KOPT-K1 (cell line): Measurements from ENCODE around the gene MTMR3.
"Not testable (repeated sequence)": the region's sequence is repeated elsewhere in the genome, so short reads cannot be mapped to it uniquely, and the experiment has no call there.

Source experiments
- H3K27ac ChIP-seq: fragments of 200-600 bp; sonication (generic); 2 replicates; pipeline ENCODE4 v1.5.1; 2016; ENCODE audit warnings: antibody characterized with exemption, mild to moderate bottlenecking, low read depth, low read length; ENCODE audit not compliant: poor library complexity, severe bottlenecking
- H3K36me3 ChIP-seq: fragments of 200-600 bp; sonication (generic); 2 replicates; pipeline ENCODE4 v1.5.1; 2017; ENCODE audit warnings: antibody characterized with exemption, mild to moderate bottlenecking, low read length, moderate library complexity; ENCODE audit not compliant: insufficient read depth
- H3K9me3 ChIP-seq: fragments of 200-600 bp; sonication (generic); 2 replicates; pipeline ENCODE4 v1.5.1; 2017; ENCODE audit warnings: antibody characterized with exemption, low read length, mild to moderate bottlenecking; ENCODE audit not compliant: insufficient read depth, poor library complexity, severe bottlenecking

The MTMR3 gene

GRCh38 chr22:29951791-29952413 lies 68.9 kb downstream of the MTMR3 start:
- Histone ChIP-seq H3K9me3 (no peaks in the 10 kb centered on the region), H3K27ac (no peak overlapping the region), H3K36me3 (no peaks in the 10 kb centered on the region)

GRCh38 chr22:29954203-29954855 lies 71.4 kb downstream of the MTMR3 start:
- Histone ChIP-seq H3K9me3 (no peaks in the 10 kb centered on the region), H3K27ac (no peak overlapping the region), H3K36me3 (no peaks in the 10 kb centered on the region)

DNA sequence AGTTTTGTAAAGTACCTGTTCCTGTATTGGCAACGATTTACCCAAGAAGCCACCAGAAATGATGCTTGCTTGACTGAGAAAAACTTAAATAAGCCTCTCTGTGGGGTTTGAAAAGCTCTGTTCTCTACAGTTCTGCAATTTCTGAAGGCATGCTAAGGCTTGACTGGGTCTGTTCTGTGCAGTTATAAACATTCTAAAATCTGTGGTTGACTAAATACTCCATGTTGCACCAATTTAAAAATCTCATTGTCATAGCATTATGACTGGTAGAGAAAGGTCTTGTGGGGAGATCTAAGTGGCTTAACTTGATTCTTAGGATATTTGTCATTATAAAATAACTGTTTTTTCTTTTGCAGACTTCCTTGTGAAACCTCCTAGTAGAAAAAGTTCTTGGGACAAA lies 73.7 kb downstream of the MTMR3 start:
- no peaks in the 10 kb centered on the region for H3K36me3 ChIP-seq
- no peaks in the 10 kb centered on the region for H3K9me3 ChIP-seq
- no peak overlapping the region for H3K27ac ChIP-seq

- Histone ChIP-seq H3K36me3 (no peaks in the 10 kb centered on the region), H3K27ac (no peak overlapping the region), H3K9me3 (no peaks in the 10 kb centered on the region)
Measured at GRCh38 chr22:29958170-29958569, 75.2 kb downstream of the MTMR3 start.

DNA sequence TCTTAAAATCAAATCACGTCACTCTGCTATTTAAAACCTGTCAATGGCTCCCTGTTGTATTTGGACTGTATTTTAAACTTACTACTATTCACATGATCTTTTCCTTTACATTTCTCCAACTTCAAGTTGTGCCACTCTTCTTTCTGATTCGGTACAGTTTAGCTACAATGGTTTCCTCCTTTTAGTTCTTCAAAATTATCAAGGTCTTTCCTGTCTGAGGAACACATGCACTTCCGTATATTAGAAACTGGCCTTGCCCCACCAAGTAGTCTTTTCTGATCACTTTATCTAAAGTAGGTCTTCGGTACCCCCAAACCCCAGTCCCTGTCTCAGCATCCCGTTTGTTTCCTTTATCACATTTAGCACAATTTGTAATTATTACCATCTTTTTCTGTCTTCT lies 81.8 kb downstream of the MTMR3 start:
- Histone ChIP-seq H3K36me3 (no peaks in the 10 kb centered on the region), H3K9me3 (no peaks in the 10 kb centered on the region), H3K27ac (no peak overlapping the region)

DNA sequence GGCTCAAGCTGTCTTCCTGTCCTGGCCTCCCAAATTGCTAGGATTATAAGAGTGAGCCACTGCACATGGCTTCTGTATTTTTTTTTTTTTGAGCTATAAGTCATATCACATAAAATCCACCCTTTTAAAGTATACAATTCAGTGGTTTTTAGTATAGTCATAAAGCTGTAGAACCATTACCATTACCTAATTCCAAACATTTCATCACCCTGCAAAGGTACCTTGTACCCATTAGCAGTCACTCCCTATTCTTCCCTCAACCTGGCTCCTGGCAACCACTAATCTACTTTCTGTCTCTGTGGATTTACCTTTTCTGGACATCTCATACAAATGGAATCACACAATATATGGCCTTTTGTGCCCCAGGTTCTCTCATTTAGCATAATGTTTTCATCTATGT lies 84.5 kb downstream of the MTMR3 start:
- Histone ChIP-seq H3K36me3 (no peaks in the 10 kb centered on the region), H3K9me3 (no peaks in the 10 kb centered on the region), H3K27ac (no peak overlapping the region)

- Histone ChIP-seq H3K36me3 (no peaks in the 10 kb centered on the region), H3K9me3 (no peaks in the 10 kb centered on the region), H3K27ac (no peak overlapping the region)
Measured at GRCh38 chr22:29971607-29972006, 88.6 kb downstream of the MTMR3 start.

- Histone ChIP-seq H3K9me3 (no peaks in the 10 kb centered on the region), H3K36me3 (no peaks in the 10 kb centered on the region), H3K27ac (no peak overlapping the region)
Measured at GRCh38 chr22:29972121-29972520, 89.1 kb downstream of the MTMR3 start.

DNA sequence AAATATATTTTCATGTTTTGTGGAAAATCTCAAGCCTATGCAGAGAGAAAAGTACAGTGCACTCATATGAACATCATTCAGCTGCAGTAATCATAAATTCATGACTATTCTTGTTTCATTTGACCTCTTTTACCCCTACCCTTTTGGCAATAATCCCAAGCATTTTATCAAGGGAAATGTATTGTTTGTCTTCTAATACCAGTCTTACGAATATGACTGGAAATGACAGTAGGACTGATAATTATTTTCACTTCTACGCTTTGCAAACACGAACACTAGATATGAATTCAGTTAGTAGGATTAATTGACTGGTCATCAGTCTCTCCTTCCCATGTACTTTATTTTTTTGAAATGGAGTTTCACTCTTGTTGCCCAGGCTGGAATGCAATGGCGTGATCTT lies 90.3 kb downstream of the MTMR3 start:
- H3K27ac ChIP-seq, result no peak overlapping the region
- H3K9me3 ChIP-seq, result no peaks in the 10 kb centered on the region
- H3K36me3 ChIP-seq, result no peaks in the 10 kb centered on the region

GRCh38 chr22:29973680-29974079 lies 90.7 kb downstream of the MTMR3 start:
- H3K9me3 ChIP-seq, H3K36me3 ChIP-seq, H3K27ac ChIP-seq: not testable (repeated sequence)

- Histone ChIP-seq H3K36me3 (peaks cover 5% of the 10 kb centered on the region; the same call in 1 of the 2 replicates), H3K9me3 (no peaks in the 10 kb centered on the region), H3K27ac (no peak overlapping the region)
Measured at GRCh38 chr22:29975494-29975893, 92.5 kb downstream of the MTMR3 start.

GRCh38 chr22:29977107-29977506 lies 94.1 kb downstream of the MTMR3 start:
- Histone ChIP-seq H3K9me3 (no peaks in the 10 kb centered on the region), H3K27ac (no peak overlapping the region), H3K36me3 (peaks cover 10% of the 10 kb centered on the region; the same call in 1 of the 2 replicates)

DNA sequence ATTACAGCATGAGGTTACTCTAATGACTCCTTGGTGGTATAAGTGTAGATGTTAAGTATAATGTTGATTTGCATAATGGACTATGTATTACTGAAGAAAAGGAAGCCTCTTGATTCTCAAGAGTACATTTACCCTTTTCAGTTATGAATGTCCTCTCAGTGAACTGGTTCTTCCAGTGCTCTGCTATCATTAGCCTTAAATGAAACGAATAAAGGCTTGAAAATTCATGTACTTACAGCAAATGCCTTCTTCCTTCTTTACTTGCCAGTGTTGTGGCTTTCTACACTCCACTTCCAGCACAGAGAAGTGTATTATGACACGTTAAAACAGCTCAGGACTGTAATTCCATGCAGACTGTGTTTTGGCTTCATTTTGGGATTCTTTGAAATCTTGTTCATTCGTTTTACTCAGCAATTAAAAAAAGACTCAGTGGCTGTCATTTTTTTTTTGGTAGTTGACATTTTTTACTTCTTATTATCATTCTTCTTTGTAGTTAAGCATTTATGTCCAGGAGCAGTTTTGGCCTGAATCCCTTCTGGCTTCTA lies 96.9 kb downstream of the MTMR3 start:
- H3K27ac ChIP-seq, result no peak overlapping the region
- H3K9me3 ChIP-seq, result no peaks in the 10 kb centered on the region
- peaks cover 10% of the 10 kb centered on the region; the same call in 1 of the 2 replicates for H3K36me3 ChIP-seq

DNA sequence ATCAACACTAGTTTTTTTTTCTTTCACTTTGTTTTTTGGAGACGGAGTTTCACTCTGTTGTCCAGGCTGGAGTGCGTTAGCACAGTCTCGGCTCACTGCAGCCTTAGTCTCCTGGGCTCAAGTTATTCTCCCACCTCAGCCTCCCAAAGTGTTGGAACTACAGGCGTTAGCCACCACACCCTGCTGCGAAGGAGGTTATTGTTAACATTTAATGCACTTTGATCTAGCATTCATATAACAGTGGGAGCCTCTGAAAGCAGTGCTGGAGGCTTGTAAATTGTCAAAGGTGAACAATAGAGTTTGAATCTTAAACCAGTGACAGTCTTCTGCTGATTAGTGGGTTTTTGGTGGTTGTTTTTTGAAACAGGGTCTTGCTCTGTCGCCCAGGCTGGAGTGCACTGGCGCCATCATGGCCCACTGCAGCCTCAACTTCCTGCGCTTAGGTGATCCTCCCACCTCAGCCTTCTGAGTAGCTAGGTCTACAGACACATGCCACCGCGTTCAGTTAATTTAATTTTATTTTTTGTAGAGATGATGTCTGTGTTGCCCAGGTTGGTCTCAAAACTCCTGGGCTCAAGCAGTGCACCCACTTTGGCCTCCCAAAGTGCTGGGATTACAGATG lies 100.4 kb downstream of the MTMR3 start:
- H3K36me3 ChIP-seq, result peaks cover 16% of the 10 kb centered on the region; the same call in 1 of the 2 replicates
- no peak overlapping the region for H3K27ac ChIP-seq
- no peaks in the 10 kb centered on the region for H3K9me3 ChIP-seq

GRCh38 chr22:29985912-29986311 lies 102.9 kb downstream of the MTMR3 start:
- H3K36me3 ChIP-seq, result peaks cover 11% of the 10 kb centered on the region; the same call in 1 of the 2 replicates
- H3K9me3 ChIP-seq, result no peaks in the 10 kb centered on the region
- H3K27ac ChIP-seq, result no peak overlapping the region
